Osteocyte (in vitro differentiated cells): Measurements from ENCODE around the gene ZNF202. TPM values are rescaled to one million over a fixed set of nuclear protein-coding genes. Genes with fewer than 3 reads are reported as not detected.

ENCODE experiments used
- DNase-seq: peaks from one replicate; pipeline ENCODE4 v3.0.0; 2021; ENCODE audit warnings: mixed read lengths; ENCODE audit not compliant: unreplicated experiment; ENCODE audit errors: extremely low spot score
- H3K27ac Mint-ChIP-seq: one replicate; pipeline ENCODE4 v1.8.0; 2021; ENCODE audit warnings: mild to moderate bottlenecking, mixed read lengths; ENCODE audit not compliant: unreplicated experiment
- H3K27me3 Mint-ChIP-seq: one replicate; pipeline ENCODE4 v1.8.0; 2021; ENCODE audit warnings: mixed read lengths; ENCODE audit not compliant: unreplicated experiment
- H3K36me3 Mint-ChIP-seq: one replicate; pipeline ENCODE4 v1.8.0; 2021; ENCODE audit warnings: mixed read lengths; ENCODE audit not compliant: unreplicated experiment
- H3K4me1 Mint-ChIP-seq: one replicate; pipeline ENCODE4 v1.8.0; 2021; ENCODE audit warnings: mixed read lengths; ENCODE audit not compliant: unreplicated experiment
- H3K4me3 Mint-ChIP-seq: one replicate; pipeline ENCODE4 v1.8.0; 2021; ENCODE audit warnings: mild to moderate bottlenecking, moderate library complexity, mixed read lengths; ENCODE audit not compliant: unreplicated experiment
- H3K9me3 Mint-ChIP-seq: one replicate; pipeline ENCODE4 v1.8.0; 2021; ENCODE audit warnings: mixed read lengths; ENCODE audit not compliant: unreplicated experiment
- CTCF ChIP-seq: fragments of 200-600 bp; sonication (generic); IDR thresholded peaks from 2 replicates; pipeline ENCODE4 v1.5.0; 2021; ENCODE audit warnings: antibody characterized with exemption, mild to moderate bottlenecking, moderate library complexity
- total RNA-seq: library from RNA; stranded (reverse); gene quantifications from 2 replicates; pipeline ENCODE4 v1.2.1, GENCODE V29; 2021

Gene ZNF202
- total RNA-seq, 1 donor from 2014 or later = 11.2 TPM

- Mint-ChIP-seq H3K27me3 (peaks cover 1% of the 10 kb centered on the region), H3K27ac (no peak overlapping the region), H3K9me3 (no peaks in the 10 kb centered on the region), H3K4me3 (no peak overlapping the region), H3K4me1 (no peaks in the 10 kb centered on the region), H3K36me3 (no peaks in the 10 kb centered on the region)
- TF ChIP-seq CTCF = no peak
- DNase-seq = no peak
Measured at GRCh38 chr11:123773959-123774358, 32.5 kb upstream of the ZNF202 start.

GRCh38 chr11:123773026-123773425 is 31.6 kb upstream of the ZNF202 start:
- H3K27ac Mint-ChIP-seq = no peak overlapping the region
- H3K9me3 Mint-ChIP-seq = no peaks in the 10 kb centered on the region
- H3K36me3 Mint-ChIP-seq = no peaks in the 10 kb centered on the region
- H3K4me3 Mint-ChIP-seq = no peak overlapping the region
- DNase-seq = no peak
- peaks cover 1% of the 10 kb centered on the region for H3K27me3 Mint-ChIP-seq
- no peaks in the 10 kb centered on the region for H3K4me1 Mint-ChIP-seq
- no peak for TF ChIP-seq CTCF

GRCh38 chr11:123771664-123772063 is 30.2 kb upstream of the ZNF202 start:
- no peak for DNase-seq
- Mint-ChIP-seq H3K27ac (no peak overlapping the region), H3K36me3 (no peaks in the 10 kb centered on the region), H3K9me3 (no peaks in the 10 kb centered on the region), H3K27me3 (peaks cover 4% of the 10 kb centered on the region), H3K4me1 (no peaks in the 10 kb centered on the region), H3K4me3 (no peak overlapping the region)
- TF ChIP-seq CTCF = no peak

GRCh38 chr11:123770712-123771111 is 29.3 kb upstream of the ZNF202 start:
- Mint-ChIP-seq H3K27ac (no peak overlapping the region), H3K4me3 (no peak overlapping the region), H3K4me1 (no peaks in the 10 kb centered on the region), H3K36me3 (no peaks in the 10 kb centered on the region), H3K27me3 (peaks cover 4% of the 10 kb centered on the region), H3K9me3 (no peaks in the 10 kb centered on the region)
- TF ChIP-seq CTCF = no peak
- no peak for DNase-seq

GRCh38 chr11:123765601-123766000 is 24.1 kb upstream of the ZNF202 start:
- H3K27ac Mint-ChIP-seq = no peak overlapping the region
- no peak for TF ChIP-seq CTCF
- peaks cover 3% of the 10 kb centered on the region for H3K27me3 Mint-ChIP-seq
- DNase-seq = no peak
- no peak overlapping the region for H3K4me3 Mint-ChIP-seq
- no peaks in the 10 kb centered on the region for H3K36me3 Mint-ChIP-seq
- no peaks in the 10 kb centered on the region for H3K4me1 Mint-ChIP-seq
- H3K9me3 Mint-ChIP-seq = peaks cover 11% of the 10 kb centered on the region
